ENCODE measurements around the gene ZNF583. TPM values are rescaled to one million over a fixed set of nuclear protein-coding genes. Genes with fewer than 3 reads are reported as not detected.

Gene ZNF583
- total RNA-seq, 1 experiment from 2014 or later, result not detected

DNA sequence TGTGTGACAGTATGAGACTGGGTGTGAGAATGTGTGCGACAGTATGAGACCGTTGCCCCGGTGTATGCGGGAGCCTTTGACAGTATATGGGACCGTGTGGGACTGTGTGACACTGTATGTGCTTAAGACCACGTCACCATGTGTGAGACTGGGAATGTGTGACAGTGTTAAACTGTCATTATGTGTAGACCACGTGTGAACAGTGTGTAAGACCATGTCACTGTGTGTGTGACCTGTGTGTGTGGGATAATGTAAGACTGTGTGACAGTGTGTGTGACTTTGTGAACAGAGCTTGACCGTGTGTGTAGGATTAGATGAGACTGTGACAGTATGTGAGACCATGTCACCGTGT, 549 bp downstream of the ZNF583 start (continued):
- TF ChIP-seq, protein P1, sequence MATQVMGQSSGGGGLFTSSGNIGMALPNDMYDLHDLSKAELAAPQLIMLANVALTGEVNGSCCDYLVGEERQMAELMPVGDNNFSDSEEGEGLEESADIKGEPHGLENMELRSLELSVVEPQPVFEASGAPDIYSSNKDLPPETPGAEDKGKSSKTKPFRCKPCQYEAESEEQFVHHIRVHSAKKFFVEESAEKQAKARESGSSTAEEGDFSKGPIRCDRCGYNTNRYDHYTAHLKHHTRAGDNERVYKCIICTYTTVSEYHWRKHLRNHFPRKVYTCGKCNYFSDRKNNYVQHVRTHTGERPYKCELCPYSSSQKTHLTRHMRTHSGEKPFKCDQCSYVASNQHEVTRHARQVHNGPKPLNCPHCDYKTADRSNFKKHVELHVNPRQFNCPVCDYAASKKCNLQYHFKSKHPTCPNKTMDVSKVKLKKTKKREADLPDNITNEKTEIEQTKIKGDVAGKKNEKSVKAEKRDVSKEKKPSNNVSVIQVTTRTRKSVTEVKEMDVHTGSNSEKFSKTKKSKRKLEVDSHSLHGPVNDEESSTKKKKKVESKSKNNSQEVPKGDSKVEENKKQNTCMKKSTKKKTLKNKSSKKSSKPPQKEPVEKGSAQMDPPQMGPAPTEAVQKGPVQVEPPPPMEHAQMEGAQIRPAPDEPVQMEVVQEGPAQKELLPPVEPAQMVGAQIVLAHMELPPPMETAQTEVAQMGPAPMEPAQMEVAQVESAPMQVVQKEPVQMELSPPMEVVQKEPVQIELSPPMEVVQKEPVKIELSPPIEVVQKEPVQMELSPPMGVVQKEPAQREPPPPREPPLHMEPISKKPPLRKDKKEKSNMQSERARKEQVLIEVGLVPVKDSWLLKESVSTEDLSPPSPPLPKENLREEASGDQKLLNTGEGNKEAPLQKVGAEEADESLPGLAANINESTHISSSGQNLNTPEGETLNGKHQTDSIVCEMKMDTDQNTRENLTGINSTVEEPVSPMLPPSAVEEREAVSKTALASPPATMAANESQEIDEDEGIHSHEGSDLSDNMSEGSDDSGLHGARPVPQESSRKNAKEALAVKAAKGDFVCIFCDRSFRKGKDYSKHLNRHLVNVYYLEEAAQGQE (IDR thresholded peaks at IDR 0.05; ENCODE audit: low read depth), result no peak

DNA sequence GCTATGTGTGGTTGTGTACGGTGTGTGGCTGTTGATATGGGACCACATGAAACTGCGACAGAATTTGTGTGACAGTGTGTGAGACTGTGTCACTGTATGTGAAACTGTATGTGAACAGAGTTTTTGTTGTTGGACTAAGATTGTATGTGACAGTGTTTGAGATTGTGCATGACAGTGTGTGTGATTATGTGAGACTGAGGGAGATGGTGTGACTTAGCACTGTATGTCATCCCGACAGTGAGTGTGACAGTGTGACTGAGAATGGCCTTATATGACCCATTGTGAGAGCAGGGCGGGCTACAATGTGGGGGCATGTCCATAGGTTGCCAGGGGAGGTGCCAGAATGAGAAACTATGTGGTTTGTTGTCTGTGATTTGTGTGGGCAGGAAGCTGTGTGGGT, 930 bp downstream of the ZNF583 start:
- no peak overlapping the region for H3K27ac ChIP-seq (ENCODE audit: low read depth, low read length)
- no peaks in the 10 kb centered on the region for H3K4me1 ChIP-seq (ENCODE audit: control insufficient read depth in 1 of 2, insufficient read depth in 2 of 2, low read length in 2 of 2)
- no peaks in the 10 kb centered on the region for H3K79me2 ChIP-seq (ENCODE audit: insufficient read depth, low read length)
- DNase-seq (ENCODE audit: low read depth, low spot score), result no peak
- intact Hi-C loops (cut with micrococcal nuclease), result no loop called here
- ChIA-PET CTCF (no interaction called here), RAD21 (ENCODE audit: low non-redundant PET in 1 of 2, low total read pairs in 2 of 2, uncharacterized antibody in 2 of 2, unreplicated experiment in 2 of 2) (no interaction called here), POLR2A (no interaction called here)
- H3K4me2 ChIP-seq (ENCODE audit: low read length), result no peak overlapping the region
- H3K9ac ChIP-seq (ENCODE audit: low read length), result no peak overlapping the region
- ATAC-seq, result no peak
- H2AFZ ChIP-seq (ENCODE audit: low read depth, low read length, poor library complexity, severe bottlenecking), result no peak overlapping the region
- H3K9me3 ChIP-seq (ENCODE audit: control insufficient read depth in 1 of 2, insufficient read depth in 1 of 2, low read depth in 1 of 2, low read length in 2 of 2), result peaks cover 11 to 28% of the 10 kb centered on the region in 2 experiments; a peak in 2 of 4 replicates
- no peak for TF ChIP-seq POLR2A (IDR thresholded peaks at IDR 0.05; ENCODE audit: borderline replicate concordance, extremely low read depth, insufficient read depth, insufficient read length)
- no peak for TF ChIP-seq JUND (IDR thresholded peaks at IDR 0.05)
- no peak for TF ChIP-seq SRF (IDR thresholded peaks at IDR 0.05; ENCODE audit: low read depth)
- TF ChIP-seq CEBPB (IDR thresholded peaks at IDR 0.05; ENCODE audit: low read depth), result no peak
- TF ChIP-seq, protein P2, sequence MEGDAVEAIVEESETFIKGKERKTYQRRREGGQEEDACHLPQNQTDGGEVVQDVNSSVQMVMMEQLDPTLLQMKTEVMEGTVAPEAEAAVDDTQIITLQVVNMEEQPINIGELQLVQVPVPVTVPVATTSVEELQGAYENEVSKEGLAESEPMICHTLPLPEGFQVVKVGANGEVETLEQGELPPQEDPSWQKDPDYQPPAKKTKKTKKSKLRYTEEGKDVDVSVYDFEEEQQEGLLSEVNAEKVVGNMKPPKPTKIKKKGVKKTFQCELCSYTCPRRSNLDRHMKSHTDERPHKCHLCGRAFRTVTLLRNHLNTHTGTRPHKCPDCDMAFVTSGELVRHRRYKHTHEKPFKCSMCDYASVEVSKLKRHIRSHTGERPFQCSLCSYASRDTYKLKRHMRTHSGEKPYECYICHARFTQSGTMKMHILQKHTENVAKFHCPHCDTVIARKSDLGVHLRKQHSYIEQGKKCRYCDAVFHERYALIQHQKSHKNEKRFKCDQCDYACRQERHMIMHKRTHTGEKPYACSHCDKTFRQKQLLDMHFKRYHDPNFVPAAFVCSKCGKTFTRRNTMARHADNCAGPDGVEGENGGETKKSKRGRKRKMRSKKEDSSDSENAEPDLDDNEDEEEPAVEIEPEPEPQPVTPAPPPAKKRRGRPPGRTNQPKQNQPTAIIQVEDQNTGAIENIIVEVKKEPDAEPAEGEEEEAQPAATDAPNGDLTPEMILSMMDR (IDR thresholded peaks at IDR 0.05 in 2 of 3, conservative IDR thresholded peaks at IDR 0.05 in 1 of 3; ENCODE audit: borderline replicate concordance in 1 of 3, insufficient read depth in 1 of 3, low read depth in 2 of 3, low read length in 2 of 3), result no peak
- H3K36me3 ChIP-seq (ENCODE audit: control insufficient read depth in 1 of 2, insufficient read depth in 2 of 2, low read length in 2 of 2), result no peaks in the 10 kb centered on the region
- no peaks in the 10 kb centered on the region for H3K9me2 ChIP-seq (ENCODE audit: insufficient read depth)
- no peaks in the 10 kb centered on the region for H3K27me3 ChIP-seq (ENCODE audit: insufficient read depth, low read length)
- BruUV-seq (replicated peaks), result no TSS peak
- H4K20me1 ChIP-seq (ENCODE audit: insufficient read depth), result no peaks in the 10 kb centered on the region
- H3K4me3 ChIP-seq (replicated peaks in 1 of 2; ENCODE audit: low read depth in 1 of 2, low read length in 2 of 2), result no peak overlapping the region

Data from HCT116 (cell line).